Left lobe of liver (tissue), 2 donors: ENCODE data around the gene FAHD2A. TPM values are rescaled to one million over a fixed set of nuclear protein-coding genes. Genes with fewer than 3 reads are reported as not detected.
"Not testable (repeated sequence)": the region's sequence is repeated elsewhere in the genome, so short reads cannot be mapped to it uniquely, and the experiment has no call there.

Source experiments
- ATAC-seq: fragments of 200-7000 bp; cut with Tn5 transposase; one replicate; pipeline ENCODE4 v1.9.1; 2020; ENCODE audit warnings: mild to moderate bottlenecking, moderate library complexity
- DNase-seq: peaks from one replicate; pipeline ENCODE4 v3.0.0-alpha.2; 2020; ENCODE audit warnings: low spot score
- total RNA-seq: library from RNA; stranded (reverse); gene quantifications from one replicate; pipeline ENCODE4 v1.2.1, GENCODE V29; 2021
- donor health status: DM: no; HTN: no; CAD: no; lungs with moderate emphysema.
- donor health status: DM: no; HTN: yes; CAD: no.

The FAHD2A gene
- total RNA-seq, 1 donor from 2014 or later: 75.2 TPM

DNA sequence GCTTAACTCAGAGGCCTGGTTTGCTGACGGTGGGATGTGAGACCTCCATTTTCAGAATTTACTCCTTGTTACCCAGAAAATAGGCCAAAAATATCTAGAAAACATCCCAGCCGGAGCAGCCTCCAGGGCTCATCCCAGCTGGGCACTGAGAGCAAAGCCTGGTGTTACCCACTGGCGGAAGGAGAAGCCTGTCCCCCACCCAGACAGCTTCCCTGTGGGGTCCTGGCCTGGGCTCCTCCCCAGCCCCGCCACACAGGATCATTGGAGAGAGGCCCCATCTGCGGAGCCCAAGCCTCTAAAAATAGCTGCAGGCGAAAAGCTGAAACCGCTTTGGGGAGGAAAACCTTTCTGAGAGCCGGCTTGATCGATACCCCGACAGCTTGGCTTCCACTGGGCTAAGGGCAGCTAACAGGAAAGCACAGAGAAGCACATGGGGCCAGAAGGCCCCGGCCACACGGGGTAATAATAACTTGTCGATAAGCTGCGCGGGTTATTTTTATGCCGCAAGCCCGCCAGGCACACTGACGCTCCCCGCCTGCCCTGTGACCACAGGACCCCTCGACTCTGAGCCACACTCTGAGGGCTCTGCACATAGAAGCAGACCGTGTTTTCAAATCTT lies 26.9 kb upstream of the FAHD2A start:
- DNase-seq (peak; percentile 31), ATAC-seq (no peak)

DNA sequence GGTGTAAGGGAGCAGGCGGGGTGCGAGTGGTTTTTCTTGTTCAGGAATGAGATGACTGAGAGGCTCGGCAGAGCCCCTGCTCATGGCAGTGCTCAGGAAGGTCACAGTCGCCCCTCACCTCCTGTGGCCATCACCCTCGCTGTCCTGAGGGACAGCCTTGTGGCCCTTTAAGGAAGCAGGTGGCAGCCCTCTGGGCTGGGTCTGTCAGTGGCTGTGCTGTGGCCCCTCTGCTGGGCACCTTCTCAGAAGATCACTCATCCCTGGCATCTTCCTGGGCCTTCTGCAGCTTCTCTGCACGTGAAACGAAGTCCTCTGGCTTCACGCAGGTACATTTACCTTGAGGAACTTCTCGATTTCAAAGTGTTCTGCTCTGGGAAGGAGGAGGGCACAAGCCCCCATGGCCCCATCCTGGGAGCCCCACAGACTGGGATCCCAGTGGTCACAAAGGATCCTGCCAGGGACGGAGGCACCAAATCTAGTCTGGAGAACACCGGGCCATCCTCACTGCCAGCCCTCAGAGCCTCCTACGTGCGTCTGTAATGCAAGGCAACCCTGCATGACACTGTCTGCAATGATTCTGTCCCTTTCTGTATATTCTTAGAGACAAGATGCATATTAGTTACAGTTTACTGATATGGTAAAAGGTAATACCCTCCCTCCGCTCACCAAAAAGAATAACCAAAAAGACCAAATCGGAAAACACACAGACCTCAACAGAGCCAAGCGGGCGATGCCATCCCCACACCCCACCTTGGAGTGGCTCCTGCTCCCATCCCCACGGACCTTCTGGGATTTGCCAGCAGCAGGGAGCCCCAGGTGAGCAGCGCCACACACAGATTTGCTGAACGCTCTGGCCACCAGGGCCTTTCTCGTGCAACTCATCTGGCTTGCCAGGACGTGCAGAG lies 25.9 kb upstream of the FAHD2A start:
- ATAC-seq (no peak), DNase-seq (peak; percentile 14)

DNA sequence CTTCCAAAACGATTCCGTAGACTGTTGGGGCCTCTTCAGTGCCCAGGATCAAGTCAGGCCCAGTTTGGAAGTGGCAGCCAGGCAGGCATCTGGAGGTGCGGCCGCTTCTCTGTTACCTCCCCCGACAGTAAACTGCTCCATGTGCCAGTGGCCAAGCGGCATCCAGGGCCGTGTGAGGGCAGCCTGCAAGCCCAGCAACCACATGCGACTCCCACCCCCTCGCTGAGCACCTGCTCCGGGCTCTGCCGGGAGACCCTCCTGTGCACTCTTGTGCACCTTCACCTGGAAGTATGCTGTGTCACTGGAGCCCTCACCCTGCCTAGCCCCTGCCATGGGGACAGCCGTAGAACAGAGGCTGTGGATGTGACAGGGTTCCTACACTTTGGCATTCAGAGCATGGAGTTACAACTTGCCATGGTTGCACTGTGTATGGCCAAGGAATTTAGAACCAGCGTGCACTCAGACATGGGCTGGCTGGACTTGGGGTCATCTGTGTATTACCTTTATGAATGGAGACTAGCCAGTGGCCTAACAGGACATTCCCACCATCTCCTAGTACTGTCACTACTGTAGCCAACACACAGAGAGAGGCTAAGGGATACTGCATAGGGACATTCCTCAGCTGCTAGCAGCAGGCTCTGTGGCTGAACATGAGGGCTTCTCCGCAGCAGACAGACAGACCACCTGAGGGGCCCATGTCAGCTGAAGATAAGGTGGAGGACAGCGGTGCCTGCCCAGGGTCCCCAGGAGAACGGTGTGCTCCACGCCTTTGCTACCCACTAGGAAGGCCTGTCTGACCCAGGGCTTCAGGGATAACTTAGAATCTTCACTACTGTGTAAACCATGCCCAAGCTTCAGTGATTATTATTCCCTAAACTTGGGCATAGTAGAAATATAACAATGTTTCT lies 25.0 kb upstream of the FAHD2A start:
- peak; percentile 28 for DNase-seq
- ATAC-seq: no peak

DNA sequence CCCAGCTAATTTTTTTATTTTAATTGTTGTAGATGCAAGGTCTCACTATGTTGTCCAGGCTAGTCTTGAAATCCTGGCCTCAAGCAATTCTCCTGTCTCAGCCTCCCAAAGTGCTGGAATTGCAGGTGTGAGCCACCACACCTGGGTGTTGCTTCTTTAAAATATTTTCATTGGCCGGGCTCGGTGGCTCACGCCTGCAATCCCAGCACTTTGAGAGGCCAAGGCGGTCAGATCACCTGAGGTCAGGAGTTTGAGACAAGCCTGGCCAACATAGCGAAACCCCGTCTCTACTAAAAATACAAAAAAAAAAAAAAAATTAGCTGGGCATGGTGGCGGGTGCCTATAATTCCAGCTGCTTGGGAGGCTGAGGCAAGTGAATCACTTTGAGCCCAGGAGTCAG lies 24.2 kb upstream of the FAHD2A start:
- not testable (repeated sequence) for DNase-seq, ATAC-seq

DNA sequence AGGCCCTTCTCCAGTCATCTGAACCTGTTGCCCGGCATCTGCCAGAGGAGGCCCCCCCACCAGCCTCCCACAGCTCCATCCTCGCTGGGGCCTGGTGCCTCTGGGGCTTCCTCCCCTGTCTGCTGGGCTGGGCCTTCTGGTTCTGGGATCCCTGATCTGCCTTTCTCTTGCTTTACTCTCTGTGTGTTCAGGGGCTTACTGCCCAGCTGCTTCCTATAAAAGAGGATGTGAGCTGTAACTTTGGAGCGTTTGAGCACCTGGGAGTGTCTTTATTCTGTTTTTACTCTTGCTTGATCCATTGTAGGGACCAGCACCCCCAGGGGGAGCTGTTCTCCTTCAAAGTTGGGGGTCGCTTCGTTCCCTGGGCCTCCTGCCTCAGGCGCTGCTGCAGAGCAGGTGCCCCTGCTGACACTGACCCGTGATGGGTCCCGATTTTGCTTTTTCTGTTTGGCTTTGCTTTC lies 23.1 kb upstream of the FAHD2A start:
- DNase-seq (peak; percentile 43), ATAC-seq (peak; percentile 27)

DNA sequence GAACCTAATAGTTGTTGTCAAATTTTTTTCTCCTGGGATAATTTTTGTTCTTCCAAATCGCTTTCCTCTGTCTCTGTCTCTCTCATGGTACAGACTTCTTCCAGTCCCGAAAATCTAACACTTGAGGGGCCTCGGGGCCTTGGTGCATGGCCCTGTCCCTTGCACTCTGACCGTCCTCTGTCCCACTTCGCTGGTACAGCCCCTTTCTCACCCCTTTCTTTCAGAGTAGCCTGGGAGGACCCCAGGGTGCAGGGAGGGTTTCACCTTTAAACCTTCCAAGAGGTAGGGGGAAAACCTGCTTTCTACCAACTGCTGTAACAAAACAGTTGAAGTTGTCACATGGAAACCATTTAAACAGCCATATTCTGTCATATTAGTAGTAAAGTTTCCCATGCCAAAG lies 22.2 kb upstream of the FAHD2A start:
- no peak for ATAC-seq
- no peak for DNase-seq

DNA sequence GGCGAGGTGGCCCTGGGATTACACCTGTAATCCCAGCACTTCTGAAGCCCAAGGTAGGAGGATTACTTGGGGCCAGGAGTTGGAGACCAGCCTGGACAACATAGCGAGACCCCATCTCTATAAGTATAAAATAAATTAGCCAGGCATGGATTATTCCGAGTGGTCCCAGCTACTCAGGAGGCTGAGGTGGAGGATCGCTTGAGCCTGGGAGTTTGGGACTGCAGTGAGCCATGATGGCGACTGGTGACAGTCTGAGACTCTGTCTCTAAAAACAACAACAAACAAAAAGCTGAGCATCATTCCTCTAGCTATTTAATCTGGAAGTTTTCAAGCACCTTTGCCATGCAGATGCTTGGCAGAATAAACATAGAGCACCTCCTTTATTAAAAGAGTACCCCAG lies 21.8 kb upstream of the FAHD2A start:
- ATAC-seq (no peak), DNase-seq (no peak)

DNA sequence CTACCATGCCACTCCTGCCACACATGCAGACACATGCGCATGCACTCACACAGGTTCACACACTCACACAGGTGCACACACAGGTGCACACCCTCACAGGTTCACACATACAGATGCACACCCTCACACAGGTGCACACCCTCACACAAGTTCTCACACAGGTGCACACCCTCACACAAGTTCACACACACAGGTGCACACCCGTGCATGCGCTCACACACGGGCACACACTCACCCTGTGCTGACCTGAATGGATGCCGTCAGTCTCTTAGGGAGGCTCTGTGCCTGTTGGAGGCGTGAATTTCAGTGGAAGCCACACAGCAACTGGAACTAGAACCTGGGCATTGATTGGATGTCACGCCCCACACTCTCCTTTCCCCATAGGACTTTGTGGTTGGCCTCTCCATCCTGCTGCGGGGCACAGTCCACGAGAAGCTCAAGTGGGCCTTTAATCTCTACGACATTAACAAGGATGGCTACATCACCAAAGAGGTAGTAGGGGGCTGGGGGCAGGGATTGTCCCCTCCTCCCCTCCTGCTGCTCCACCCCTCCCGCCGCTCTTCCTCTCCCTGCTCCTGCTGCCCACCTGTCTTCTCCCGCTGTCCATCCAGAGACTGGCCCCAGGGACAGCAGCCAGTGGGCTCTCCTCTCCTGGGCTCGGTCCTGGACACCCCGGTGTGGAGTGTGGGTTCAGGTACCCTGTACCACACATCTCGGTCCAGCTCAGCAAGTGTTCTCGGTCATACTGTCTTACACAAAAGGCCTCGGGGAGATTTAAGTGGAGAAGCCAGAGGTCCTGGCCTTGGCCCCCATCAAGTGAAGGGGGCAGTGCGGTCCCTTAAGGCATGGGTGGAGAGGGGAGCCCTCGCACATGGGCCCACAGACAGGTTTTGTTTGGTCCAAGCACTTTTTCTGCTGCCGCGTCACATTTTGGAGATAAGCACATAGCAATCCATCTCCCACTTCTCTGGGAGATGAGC lies 21.0 kb upstream of the FAHD2A start:
- ATAC-seq: no peak
- peak; percentile 19 for DNase-seq

DNA sequence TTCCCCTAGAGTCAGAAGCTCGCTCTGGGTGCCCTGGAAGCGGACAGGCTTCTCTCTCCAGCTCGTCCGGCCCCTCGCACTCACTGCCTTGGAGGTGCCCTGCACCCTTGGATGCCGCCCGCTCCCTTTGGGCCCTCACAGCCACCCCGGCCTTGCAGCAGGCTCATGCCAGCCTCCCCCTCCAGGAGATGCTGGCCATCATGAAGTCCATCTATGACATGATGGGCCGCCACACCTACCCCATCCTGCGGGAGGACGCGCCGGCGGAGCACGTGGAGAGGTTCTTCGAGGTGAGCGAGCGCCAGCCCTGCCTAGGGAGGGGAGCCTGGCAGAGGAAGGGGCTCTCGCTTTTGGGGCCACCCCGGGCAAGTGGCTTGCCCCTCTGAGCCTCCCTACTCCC lies 20.3 kb upstream of the FAHD2A start:
- ATAC-seq (no peak), DNase-seq (peak; percentile 39)

DNA sequence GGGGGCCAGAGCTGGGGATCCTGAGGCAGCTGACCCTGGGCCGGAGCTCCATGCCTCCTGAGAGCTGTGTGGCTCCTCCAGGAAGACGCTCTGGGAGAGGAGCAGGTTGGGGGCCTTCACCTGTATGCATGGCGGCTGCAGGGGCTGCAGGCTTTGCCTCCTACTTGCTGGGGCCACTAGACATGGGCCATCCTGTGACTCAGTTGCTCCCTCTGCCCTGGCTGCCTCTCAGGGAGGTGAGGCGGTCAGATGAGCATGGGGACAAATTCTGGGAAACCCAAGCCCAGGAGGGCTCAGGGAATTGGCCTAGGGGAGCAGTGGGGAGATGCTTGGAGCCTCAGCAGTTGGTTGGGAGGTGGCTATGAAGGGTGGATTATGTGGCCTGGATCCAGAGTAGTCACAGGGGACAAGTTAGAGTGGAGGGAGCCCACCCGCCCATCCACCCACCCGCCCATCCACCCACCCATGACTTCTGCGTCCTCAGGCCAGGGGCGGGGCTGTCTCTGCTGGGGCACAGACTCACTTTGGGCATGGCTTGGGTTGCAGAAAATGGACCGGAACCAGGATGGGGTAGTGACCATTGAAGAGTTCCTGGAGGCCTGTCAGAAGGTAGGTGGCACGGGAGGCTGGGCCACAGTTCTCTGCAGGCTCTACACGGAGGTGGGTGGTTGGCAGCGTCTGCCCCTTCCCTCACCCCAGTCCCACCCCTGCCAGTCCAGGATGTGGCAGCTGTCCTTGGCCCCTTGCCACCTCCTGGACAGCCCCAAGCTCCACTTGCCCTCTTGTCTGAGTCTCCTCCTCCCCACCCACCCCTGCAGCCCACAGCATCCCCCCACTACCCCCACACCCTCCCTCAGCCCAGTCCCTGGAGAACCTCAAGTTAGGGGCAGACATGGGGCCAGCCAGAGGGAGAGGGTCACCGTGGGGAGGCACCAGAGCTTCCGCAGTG lies 19.5 kb upstream of the FAHD2A start:
- DNase-seq (peak; percentile 36), ATAC-seq (no peak)

DNA sequence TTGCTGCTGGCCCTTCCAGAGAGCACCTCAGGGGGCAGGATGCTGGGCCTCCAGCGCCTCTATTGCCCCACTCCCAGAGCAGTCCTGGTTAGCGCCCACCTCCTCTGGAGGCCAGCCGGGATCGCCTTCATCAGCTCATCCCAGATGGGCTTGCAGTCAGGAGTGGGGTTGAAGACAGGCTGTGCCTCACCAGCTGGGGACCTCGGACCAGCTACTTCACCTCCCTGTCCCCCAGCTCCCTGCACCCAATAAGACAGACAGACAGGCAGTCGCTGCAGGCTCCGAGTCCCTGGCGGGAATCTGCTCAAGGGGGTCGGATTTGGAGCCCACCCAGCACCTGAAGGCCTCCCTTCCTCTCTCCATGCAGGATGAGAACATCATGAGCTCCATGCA lies 18.9 kb upstream of the FAHD2A start:
- DNase-seq: peak; percentile 39
- no peak for ATAC-seq

DNA sequence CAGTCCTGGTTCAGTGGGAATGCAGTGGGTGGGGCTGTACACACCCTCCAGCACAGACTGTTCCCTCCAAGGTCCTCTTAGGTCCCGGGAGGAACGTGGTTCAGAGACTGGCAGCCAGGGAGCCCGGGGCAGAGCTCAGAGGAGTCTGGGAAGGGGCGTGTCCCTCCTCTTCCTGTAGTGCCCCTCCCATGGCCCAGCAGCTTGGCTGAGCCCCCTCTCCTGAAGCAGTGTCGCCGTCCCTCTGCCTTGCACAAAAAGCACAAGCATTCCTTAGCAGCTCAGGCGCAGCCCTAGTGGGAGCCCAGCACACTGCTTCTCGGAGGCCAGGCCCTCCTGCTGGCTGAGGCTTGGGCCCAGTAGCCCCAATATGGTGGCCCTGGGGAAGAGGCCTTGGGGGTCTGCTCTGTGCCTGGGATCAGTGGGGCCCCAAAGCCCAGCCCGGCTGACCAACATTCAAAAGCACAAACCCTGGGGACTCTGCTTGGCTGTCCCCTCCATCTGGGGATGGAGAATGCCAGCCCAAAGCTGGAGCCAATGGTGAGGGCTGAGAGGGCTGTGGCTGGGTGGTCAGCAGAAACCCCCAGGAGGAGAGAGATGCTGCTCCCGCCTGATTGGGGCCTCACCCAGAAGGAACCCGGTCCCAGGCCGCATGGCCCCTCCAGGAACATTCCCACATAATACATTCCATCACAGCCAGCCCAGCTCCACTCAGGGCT lies 17.5 kb upstream of the FAHD2A start:
- ATAC-seq: no peak
- DNase-seq: no peak

DNA sequence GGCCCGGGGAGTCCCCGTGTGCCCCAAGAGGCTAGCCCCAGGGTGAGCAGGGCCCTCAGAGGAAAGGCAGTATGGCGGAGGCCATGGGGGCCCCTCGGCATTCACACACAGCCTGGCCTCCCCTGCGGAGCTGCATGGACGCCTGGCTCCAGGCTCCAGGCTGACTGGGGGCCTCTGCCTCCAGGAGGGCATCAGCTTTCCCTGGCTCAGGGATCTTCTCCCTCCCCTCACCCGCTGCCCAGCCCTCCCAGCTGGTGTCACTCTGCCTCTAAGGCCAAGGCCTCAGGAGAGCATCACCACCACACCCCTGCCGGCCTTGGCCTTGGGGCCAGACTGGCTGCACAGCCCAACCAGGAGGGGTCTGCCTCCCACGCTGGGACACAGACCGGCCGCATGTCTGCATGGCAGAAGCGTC lies 16.9 kb upstream of the FAHD2A start:
- ATAC-seq: no peak
- DNase-seq: no peak

DNA sequence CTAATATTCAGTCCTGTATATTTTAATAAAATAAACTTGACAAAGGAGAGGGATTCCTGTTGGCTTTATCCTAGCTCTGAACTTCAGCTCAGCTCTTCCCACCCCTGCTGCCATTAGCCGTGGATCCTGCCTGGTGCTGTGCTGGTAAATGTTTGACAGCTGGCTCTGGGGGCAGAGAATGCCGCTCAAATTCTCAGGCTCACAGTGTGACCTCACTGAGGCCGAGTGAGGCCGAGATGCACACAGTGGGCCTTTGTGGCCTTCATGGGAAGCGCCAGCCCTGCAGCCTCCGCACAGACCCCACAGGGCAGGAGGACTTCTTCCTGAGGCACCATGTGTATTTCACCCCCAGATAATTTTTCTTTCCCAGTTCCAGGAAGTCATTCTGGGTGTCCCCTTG lies 16.5 kb upstream of the FAHD2A start:
- ATAC-seq: no peak
- no peak for DNase-seq

DNA sequence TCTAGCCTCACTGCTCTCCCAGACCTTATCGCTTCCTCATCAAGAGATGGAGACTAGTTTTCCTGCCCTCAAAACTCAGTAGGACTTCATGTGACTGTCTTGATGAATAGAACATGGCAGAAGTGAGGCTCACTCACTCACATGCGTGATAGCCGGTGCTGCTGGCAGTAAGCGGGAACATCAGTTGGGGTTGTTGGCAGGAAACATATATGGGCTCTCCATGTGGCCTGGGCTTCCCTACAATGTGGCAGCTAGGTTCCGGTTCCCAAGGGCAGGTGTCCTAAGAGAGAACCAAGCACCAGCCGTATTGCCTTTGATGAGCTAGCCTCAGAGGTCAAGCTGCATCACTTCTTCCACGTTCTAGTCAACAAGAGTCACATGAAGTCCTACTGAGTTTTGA lies 15.2 kb upstream of the FAHD2A start:
- ATAC-seq: no peak

DNA sequence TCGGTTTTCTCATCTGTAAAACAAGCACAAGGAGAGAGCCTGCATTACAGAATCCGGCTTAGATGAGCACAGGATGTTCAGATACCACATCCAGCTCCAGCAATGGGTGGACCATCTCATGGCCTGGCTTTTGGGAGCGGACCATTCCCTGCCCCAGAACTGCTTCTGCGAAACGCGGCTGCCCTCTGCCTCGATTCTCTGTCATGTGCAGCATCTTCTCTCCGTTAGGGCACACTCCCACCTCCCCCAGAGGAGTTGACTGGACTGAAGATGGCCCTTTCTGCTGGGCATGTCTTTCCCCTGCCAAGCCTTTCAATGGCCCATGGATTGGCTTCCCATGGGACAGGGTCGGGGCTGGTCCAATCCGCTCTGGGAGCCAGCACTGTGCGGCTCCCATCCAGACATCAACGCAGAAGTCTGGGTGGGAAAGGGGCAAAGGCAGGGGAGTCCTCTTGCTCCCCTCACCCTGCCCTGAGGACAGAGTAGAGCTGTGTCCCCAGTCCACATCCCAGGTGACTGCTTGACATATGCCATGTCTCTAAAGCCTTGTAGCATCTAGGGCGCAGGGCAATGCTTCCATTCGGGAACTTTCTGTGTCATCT lies 14.3 kb upstream of the FAHD2A start:
- DNase-seq (no peak), ATAC-seq (no peak)

More for the DNA sequence above, 15.2 kb upstream of the FAHD2A start:
- DNase-seq: no peak

DNA sequence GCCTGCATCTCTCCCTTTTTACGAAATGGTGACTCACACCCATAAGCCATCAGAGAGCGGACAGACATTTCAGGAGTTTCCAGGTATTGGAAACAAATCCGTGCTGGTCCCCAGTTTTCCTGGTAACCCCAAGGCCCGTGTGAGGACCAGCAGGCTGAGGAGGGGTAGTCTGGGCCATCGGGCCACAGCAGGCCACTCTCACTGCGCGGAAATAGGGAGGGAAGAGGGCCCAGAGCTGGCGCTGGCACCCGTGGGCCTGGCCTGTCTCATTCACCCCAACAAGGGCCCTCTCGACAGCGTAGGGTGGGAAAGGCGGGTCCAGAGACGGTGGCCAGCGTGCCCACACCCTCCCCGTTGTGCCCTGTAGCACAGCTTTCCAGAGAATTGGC lies 13.7 kb upstream of the FAHD2A start:
- no peak for ATAC-seq
- no peak for DNase-seq
